NB4 (cell line): Measurements from ENCODE around the gene RABGEF1.

Source experiments
- DNase-seq: peaks from one replicate; pipeline ENCODE4 v3.0.0; 2010; ENCODE audit warnings: low read depth
- H3K4me3 ChIP-seq: one replicate; pipeline ENCODE4 v1.5.1; 2011; ENCODE audit warnings: mild to moderate bottlenecking, low read depth, low read length, moderate library complexity
- MAX ChIP-seq: IDR thresholded peaks from 2 replicates; pipeline ENCODE4 v1.6.1; 2011; ENCODE audit warnings: low read depth, low read length
- MYC ChIP-seq: IDR thresholded peaks from 2 replicates; pipeline ENCODE4 v1.6.1; 2011; ENCODE audit warnings: low read depth, low read length
- POLR2A ChIP-seq: IDR thresholded peaks from 2 replicates; pipeline ENCODE4 v1.6.1; 2011; ENCODE audit warnings: mild to moderate bottlenecking; ENCODE audit not compliant: insufficient read length; ENCODE audit errors: extremely low read depth
- TF ChIP-seq, protein P1 (sequence below): IDR thresholded peaks from one replicate; pipeline ENCODE4 v1.5.1; 2012; ENCODE audit warnings: low read depth, low read length

Gene RABGEF1

GRCh38 chr7:66731986-66732385, 8.5 kb upstream of the RABGEF1 start:
- TF ChIP-seq, protein P1, sequence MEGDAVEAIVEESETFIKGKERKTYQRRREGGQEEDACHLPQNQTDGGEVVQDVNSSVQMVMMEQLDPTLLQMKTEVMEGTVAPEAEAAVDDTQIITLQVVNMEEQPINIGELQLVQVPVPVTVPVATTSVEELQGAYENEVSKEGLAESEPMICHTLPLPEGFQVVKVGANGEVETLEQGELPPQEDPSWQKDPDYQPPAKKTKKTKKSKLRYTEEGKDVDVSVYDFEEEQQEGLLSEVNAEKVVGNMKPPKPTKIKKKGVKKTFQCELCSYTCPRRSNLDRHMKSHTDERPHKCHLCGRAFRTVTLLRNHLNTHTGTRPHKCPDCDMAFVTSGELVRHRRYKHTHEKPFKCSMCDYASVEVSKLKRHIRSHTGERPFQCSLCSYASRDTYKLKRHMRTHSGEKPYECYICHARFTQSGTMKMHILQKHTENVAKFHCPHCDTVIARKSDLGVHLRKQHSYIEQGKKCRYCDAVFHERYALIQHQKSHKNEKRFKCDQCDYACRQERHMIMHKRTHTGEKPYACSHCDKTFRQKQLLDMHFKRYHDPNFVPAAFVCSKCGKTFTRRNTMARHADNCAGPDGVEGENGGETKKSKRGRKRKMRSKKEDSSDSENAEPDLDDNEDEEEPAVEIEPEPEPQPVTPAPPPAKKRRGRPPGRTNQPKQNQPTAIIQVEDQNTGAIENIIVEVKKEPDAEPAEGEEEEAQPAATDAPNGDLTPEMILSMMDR: no peak
- TF ChIP-seq MAX (no peak), MYC (no peak), POLR2A (no peak)
- H3K4me3 ChIP-seq: no peak overlapping the region
- no peak for DNase-seq

GRCh38 chr7:66732439-66732838, 8.1 kb upstream of the RABGEF1 start:
- no peak overlapping the region for H3K4me3 ChIP-seq
- DNase-seq: no peak
- TF ChIP-seq MYC (no peak), POLR2A (no peak), MAX (no peak)
- TF ChIP-seq, protein P1: no peak

DNA sequence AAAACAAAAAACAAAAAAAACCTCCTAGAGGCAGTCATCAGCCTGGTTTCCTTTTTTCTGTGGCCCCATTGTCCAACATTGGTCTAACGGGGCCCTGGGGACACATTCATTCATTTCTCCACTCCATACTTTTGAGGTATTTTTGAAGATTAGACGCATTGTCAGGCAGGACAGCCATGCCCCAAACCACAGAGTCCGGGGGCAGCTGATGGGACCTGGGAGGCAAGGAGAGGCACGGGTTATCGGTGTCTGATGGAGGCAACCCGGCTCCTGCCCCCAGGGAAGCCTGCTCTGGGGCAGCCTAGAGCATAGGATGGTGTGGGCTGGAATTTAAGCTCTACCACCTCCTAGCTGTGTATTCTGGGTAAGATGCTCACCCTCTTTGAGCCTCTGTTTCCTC, 6.5 kb upstream of the RABGEF1 start:
- no peak overlapping the region for H3K4me3 ChIP-seq
- no peak for TF ChIP-seq MYC
- no peak for TF ChIP-seq MAX
- no peak for TF ChIP-seq POLR2A
- TF ChIP-seq, protein P1: no peak
- DNase-seq: peak; percentile 41

DNA sequence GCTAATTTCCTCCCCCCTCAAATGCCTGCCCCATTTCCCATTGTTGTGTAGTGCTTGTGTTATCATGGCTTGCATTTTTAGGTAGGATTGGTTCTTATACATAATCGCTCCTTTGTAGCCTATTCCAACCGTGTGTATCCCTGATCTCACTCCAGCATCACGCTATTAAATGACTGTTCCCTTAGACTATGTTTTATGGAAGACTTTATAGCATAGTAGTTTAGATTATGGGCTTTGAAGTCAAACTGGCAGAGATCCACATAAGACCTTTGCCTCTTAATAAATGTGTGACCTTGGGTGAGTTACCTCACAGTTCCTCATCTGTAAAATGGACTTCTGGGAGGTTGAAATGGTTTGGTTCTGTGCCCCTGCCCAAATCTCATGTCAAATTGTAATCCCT, 5.4 kb upstream of the RABGEF1 start:
- no peak for DNase-seq
- TF ChIP-seq MYC (no peak), POLR2A (no peak), MAX (no peak)
- TF ChIP-seq, protein P1: no peak
- H3K4me3 ChIP-seq: no peak overlapping the region

DNA sequence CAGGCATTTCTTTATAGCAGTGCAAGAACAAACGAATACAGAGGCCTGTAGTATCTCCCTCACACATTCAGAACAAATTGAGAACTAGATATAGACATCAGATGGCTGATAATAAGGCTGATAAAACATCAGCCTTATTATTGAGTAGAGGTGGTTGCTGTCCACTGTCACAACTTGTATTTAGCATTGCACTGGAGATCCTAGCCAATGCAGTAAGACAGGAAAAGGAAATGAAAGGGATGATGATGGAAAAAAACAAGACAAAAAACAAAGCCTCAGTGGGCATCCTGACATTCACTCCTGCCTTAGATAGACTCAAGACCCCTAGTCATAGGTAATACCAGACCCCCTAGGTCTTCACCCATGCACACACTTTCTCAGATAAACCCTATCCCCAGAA, 4.7 kb upstream of the RABGEF1 start:
- TF ChIP-seq MAX: no peak
- no peak for TF ChIP-seq MYC
- no peak for TF ChIP-seq POLR2A
- TF ChIP-seq, protein P1: no peak
- no peak overlapping the region for H3K4me3 ChIP-seq
- DNase-seq: no peak

DNA sequence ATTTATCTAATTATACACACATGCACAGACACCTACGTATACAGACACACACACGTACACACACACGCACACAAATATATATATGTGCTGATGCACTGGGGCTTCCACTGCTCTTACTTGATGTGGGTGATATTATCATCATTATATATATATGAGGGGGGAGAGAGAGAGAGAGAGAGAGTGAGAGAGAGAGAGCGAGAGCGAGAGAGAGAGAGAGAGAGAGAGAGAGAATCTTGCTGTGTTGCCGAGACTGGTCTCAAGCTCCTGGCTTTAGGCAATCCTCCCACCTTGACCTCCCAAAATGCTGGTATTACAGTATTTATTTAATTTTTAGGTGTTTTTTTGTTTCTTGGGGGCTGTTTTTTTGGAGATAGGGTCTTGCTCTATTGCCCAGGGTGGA, 3.6 kb upstream of the RABGEF1 start:
- TF ChIP-seq MAX: no peak
- TF ChIP-seq, protein P1: no peak
- no peak for TF ChIP-seq POLR2A
- TF ChIP-seq MYC: no peak
- H3K4me3 ChIP-seq: no peak overlapping the region
- DNase-seq: no peak
